C4-2B (cell line): Measurements from ENCODE around the gene PPTC7.
"Not testable (repeated sequence)": the region's sequence is repeated elsewhere in the genome, so short reads cannot be mapped to it uniquely, and the experiment has no call there.

ENCODE experiments used
- H3K27ac ChIP-seq: fragments of 450-650 bp; 2 replicates; pipeline ENCODE4 v1.5.1; 2017
- CTCF ChIP-seq: fragments of 450-650 bp; conservative IDR thresholded peaks from 2 replicates; pipeline ENCODE4 v1.5.1; 2017; ENCODE audit warnings: mild to moderate bottlenecking
- ZFX ChIP-seq: fragments of 450-650 bp; IDR thresholded peaks from 2 replicates; pipeline ENCODE4 v1.6.1; 2017

PPTC7 gene

DNA sequence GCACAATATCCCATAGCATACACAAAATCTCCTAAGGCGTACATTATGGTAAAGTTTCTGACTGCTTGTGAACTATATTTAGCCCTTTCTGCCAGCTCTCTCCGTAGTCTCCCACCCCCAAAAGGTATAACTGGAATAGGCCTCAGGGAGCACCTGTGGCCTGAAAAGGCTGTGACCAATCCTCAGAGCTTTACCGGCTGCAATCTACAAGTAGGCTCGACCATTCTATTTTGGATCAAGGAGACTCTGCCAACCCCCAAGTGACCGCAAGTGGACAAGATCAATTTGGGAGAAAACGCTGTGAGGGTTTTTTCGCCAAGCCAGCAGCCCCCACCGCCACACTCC lies 1.2 kb downstream of the PPTC7 start:
- peak overlapping the region; percentile 91 for H3K27ac ChIP-seq
- TF ChIP-seq ZFX (no peak), CTCF (no peak)

GRCh38 chr12:110579535-110580253 lies 3.4 kb downstream of the PPTC7 start:
- no peak overlapping the region for H3K27ac ChIP-seq
- TF ChIP-seq CTCF (no peak), ZFX (no peak)

DNA sequence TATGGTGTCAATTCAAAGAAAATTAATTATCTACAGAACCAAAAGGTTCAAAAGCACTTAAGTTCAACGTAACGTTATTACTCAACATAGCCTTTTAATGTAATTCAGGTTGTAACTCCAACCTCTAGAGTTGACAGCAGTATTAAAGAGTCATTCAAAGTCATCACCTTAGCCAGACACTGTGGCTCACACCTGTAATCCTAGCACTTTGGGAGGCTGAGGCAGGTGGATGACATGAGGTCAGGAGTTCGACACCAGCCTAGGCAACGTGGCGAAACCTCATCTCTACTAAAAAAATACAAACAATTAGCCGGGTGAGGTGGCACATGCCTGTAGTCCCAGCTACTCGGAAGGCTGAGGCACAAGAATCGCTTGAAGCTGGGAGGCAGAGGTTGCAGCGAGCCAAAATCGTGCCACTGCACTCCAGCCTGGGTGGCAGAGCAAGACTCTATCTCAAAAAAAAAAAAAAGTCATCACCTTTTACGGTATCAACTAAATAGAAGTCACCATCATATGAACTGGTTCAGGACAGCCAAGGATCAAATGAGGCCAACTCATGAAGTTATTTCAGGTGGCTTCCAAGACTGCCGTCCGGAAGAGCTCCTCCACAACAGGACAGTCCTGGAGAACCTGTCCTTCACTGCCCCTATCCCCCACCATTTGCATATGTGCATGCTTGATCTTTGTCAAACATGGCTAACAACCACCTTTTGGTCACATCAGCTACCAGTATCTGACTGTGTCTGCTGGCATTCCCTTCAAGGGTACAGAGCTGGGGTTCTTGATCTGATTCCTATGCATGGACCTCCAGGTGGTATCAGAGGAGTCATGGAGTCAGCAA lies 4.2 kb downstream of the PPTC7 start:
- no peak overlapping the region for H3K27ac ChIP-seq
- TF ChIP-seq CTCF (no peak), ZFX (no peak)

- TF ChIP-seq CTCF: no peak
- no peak for TF ChIP-seq ZFX
- no peak overlapping the region for H3K27ac ChIP-seq
These were observed 5.0 kb downstream of the PPTC7 start for GRCh38 chr12:110577864-110578693.

DNA sequence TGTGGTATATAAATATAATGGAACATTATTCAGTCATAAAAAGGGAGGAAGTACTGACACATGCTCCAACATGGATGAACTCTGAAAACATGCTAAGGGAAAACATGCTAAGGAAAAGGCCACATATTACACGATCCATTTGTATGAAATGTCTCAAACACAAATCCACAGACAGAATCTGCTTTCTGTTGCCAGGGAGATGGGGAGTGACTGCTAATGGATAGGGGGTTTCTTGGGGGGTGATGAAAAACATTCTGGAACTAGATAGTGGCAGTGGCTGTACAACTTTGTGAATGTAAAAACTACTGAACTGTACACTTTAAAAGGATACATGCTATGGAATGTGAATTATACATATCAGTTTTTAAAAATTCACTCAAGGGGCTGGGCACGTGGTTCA lies 6.6 kb downstream of the PPTC7 start:
- no peak overlapping the region for H3K27ac ChIP-seq

GRCh38 chr12:110575326-110575725 lies 7.8 kb downstream of the PPTC7 start:
- H3K27ac ChIP-seq: no peak overlapping the region
- TF ChIP-seq CTCF (no peak), ZFX (no peak)

More for the DNA sequence above, 6.6 kb downstream of the PPTC7 start:
- no peak for TF ChIP-seq ZFX
- no peak for TF ChIP-seq CTCF

DNA sequence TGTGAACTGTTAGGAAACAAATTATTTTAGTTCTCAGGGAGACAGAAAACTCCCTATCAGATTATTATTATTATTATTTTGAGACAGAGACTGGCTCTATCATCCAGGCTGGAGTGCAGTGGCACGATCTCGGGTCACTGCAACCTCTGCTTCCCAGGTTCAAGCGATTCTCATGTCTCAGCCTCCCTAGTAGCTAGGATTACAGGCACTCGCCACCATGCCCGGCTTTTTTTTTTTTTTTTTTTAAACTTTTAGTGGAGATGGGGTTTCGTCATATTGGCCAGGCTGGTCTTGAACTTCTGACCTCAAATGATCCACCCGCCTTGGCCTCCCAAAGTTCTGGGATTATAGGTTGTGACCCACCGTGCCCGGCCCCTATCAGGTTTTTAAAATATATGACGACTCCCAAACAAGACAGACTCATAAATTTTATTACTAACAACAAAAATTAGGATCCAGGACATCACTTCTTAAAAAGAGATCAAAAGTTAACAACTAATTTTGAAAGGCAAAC lies 8.3 kb downstream of the PPTC7 start:
- H3K27ac ChIP-seq: not testable (repeated sequence)
